Cardiac muscle cell (in vitro differentiated cells and primary cell): Measurements from ENCODE around the gene TM9SF1. TPM values are rescaled to one million over a fixed set of nuclear protein-coding genes. Genes with fewer than 3 reads are reported as not detected.

ENCODE experiments used
- DNase-seq, 2 donors: peaks; one replicate each; pipeline versions ENCODE4 v3.0.0 to v3.0.0-alpha.2; 2010 to 2017; ENCODE audit warnings: low read depth in 1 of 2, low spot score in 1 of 2
- H3K27ac ChIP-seq: fragments of 200-600 bp; sonication (generic); 2 replicates; pipeline ENCODE4 v1.5.1; 2016
- H3K27me3 ChIP-seq: fragments of 200-600 bp; sonication (generic); 2 replicates; pipeline ENCODE4 v1.6.0; 2016; ENCODE audit warnings: control low read depth
- H3K36me3 ChIP-seq: fragments of 200-600 bp; sonication (generic); 2 replicates; pipeline ENCODE4 v1.5.1; 2016; ENCODE audit warnings: control low read depth
- H3K4me1 ChIP-seq: fragments of 200-600 bp; sonication (generic); 2 replicates; pipeline ENCODE4 v1.8.1; 2017; ENCODE audit warnings: low read depth, mild to moderate bottlenecking, mixed run types
- H3K4me3 ChIP-seq: fragments of 200-600 bp; sonication (generic); 2 replicates; pipeline ENCODE4 v1.5.1; 2016; ENCODE audit warnings: mild to moderate bottlenecking
- H3K9me3 ChIP-seq: fragments of 200-600 bp; sonication (generic); 2 replicates; pipeline ENCODE4 v1.5.1; 2017; ENCODE audit warnings: low read depth, mild to moderate bottlenecking, control low read depth
- CTCF ChIP-seq: IDR thresholded peaks from 2 replicates; pipeline ENCODE4 v1.5.1; 2012; ENCODE audit warnings: low read depth, mild to moderate bottlenecking, low read length
- polyA plus RNA-seq: library from polyadenylated mRNA; unstranded; fragments of >200 nt; fragmentation: Nextera tagmentation; extraction: Ambion mirVana; gene quantifications from 2 replicates; pipeline ENCODE4 v1.2.1, GENCODE V29; 2016
- total RNA-seq: library from RNA; depleted of rRNA; stranded (reverse); fragments of >200 nt; gene quantifications from 2 replicates; pipeline ENCODE4 v1.2.3, GENCODE V29; 2016

TM9SF1 gene
- total and polyA plus RNA-seq, 2 experiments from 2014 or later = 40.2 to 65.3 TPM

- no peak overlapping the region for H3K27ac ChIP-seq
- no peaks in the 10 kb centered on the region for H3K9me3 ChIP-seq
- no peak overlapping the region for H3K4me3 ChIP-seq
- no peak for DNase-seq
- H3K27me3 ChIP-seq = no peaks in the 10 kb centered on the region
- no peak for TF ChIP-seq CTCF
- H3K4me1 ChIP-seq = no peaks in the 10 kb centered on the region
- peaks cover 21% of the 10 kb centered on the region for H3K36me3 ChIP-seq
Measured at GRCh38 chr14:24181371-24182077, 13.7 kb downstream of the TM9SF1 start.

GRCh38 chr14:24179961-24180796, 15.1 kb downstream of the TM9SF1 start:
- peak in 1 of 2 donors; percentile 56 for DNase-seq

GRCh38 chr14:24179294-24179960, 15.8 kb downstream of the TM9SF1 start:
- H3K27me3 ChIP-seq = no peaks in the 10 kb centered on the region

More at GRCh38 chr14:24179961-24180796, 15.1 kb downstream of the TM9SF1 start:
- no peak overlapping the region for H3K27ac ChIP-seq
- H3K4me1 ChIP-seq = no peaks in the 10 kb centered on the region
- no peaks in the 10 kb centered on the region for H3K9me3 ChIP-seq
- H3K27me3 ChIP-seq = no peaks in the 10 kb centered on the region
- no peak for TF ChIP-seq CTCF
- peaks cover 11% of the 10 kb centered on the region for H3K36me3 ChIP-seq
- no peak overlapping the region for H3K4me3 ChIP-seq

GRCh38 chr14:24178399-24179178, 16.7 kb downstream of the TM9SF1 start:
- no peak for TF ChIP-seq CTCF
- Histone ChIP-seq H3K4me3 (no peak overlapping the region), H3K4me1 (no peaks in the 10 kb centered on the region), H3K27ac (no peak overlapping the region), H3K9me3 (no peaks in the 10 kb centered on the region), H3K36me3 (peaks cover 11% of the 10 kb centered on the region), H3K27me3 (no peaks in the 10 kb centered on the region)
- no peak for DNase-seq

More at GRCh38 chr14:24179294-24179960, 15.8 kb downstream of the TM9SF1 start:
- no peak overlapping the region for H3K27ac ChIP-seq
- H3K4me3 ChIP-seq = no peak overlapping the region
- H3K9me3 ChIP-seq = no peaks in the 10 kb centered on the region
- no peaks in the 10 kb centered on the region for H3K4me1 ChIP-seq
- H3K36me3 ChIP-seq = peaks cover 11% of the 10 kb centered on the region
- no peak for TF ChIP-seq CTCF
- no peak for DNase-seq

GRCh38 chr14:24177891-24178290, 17.4 kb downstream of the TM9SF1 start:
- no peaks in the 10 kb centered on the region for H3K9me3 ChIP-seq
- H3K27ac ChIP-seq = no peak overlapping the region
- H3K27me3 ChIP-seq = no peaks in the 10 kb centered on the region
- H3K4me1 ChIP-seq = no peaks in the 10 kb centered on the region
- TF ChIP-seq CTCF = no peak
- no peak for DNase-seq
- no peak overlapping the region for H3K4me3 ChIP-seq
- peaks cover 5% of the 10 kb centered on the region for H3K36me3 ChIP-seq
